Activated CD4-positive, alpha-beta T cell treated with anti-CD3 and anti-CD28 coated beads, Interleukin-2, amount 10 ng/mL, durations not matched to agents 7 days and 5 days (primary cell): Measurements from ENCODE around the gene MRAP2. TPM values are rescaled to one million over a fixed set of nuclear protein-coding genes. Genes with fewer than 3 reads are reported as not detected.
"Not testable (repeated sequence)": the region's sequence is repeated elsewhere in the genome, so short reads cannot be mapped to it uniquely, and the experiment has no call there.

ENCODE experiments used
- CTCF ChIA-PET: fragments of 350-600 bp; sonication (Branson Sonifier 250); formaldehyde crosslinking; loops from one replicate; lab custom pipeline; 2021; ENCODE audit warnings: antibody characterized with exemption; lab: Charles Lee
- POLR2A ChIA-PET: fragments of 350-600 bp; sonication (Branson Sonifier 250); formaldehyde crosslinking; loops from one replicate; lab custom pipeline; 2021; ENCODE audit warnings: antibody characterized with exemption; lab: Charles Lee
- DNase-seq: peaks from one replicate; pipeline ENCODE4 v3.0.0-alpha.2; 2020
- H3K27ac Mint-ChIP-seq: one replicate; pipeline ENCODE4 v1.8.0; 2021; ENCODE audit warnings: mild to moderate bottlenecking, moderate library complexity, mixed read lengths
- H3K27me3 Mint-ChIP-seq: one replicate; pipeline ENCODE4 v1.8.0; 2021; ENCODE audit warnings: mixed read lengths
- H3K36me3 Mint-ChIP-seq: one replicate; pipeline ENCODE4 v1.8.0; 2021; ENCODE audit warnings: low read depth, mixed read lengths
- H3K4me1 Mint-ChIP-seq: one replicate; pipeline ENCODE4 v1.8.0; 2021; ENCODE audit warnings: mixed read lengths
- H3K4me3 Mint-ChIP-seq: one replicate; pipeline ENCODE4 v1.8.0; 2021; ENCODE audit warnings: mild to moderate bottlenecking, moderate library complexity, mixed read lengths
- H3K9me3 Mint-ChIP-seq: one replicate; pipeline ENCODE4 v1.8.0; 2021; ENCODE audit warnings: mixed read lengths
- total RNA-seq, 2 experiments: library from RNA; stranded (reverse); gene quantifications; one replicate each; pipeline ENCODE4 v1.2.3, GENCODE V29; 2021

The MRAP2 gene
- total RNA-seq, 2 experiments from 2014 or later, result not detected

DNA sequence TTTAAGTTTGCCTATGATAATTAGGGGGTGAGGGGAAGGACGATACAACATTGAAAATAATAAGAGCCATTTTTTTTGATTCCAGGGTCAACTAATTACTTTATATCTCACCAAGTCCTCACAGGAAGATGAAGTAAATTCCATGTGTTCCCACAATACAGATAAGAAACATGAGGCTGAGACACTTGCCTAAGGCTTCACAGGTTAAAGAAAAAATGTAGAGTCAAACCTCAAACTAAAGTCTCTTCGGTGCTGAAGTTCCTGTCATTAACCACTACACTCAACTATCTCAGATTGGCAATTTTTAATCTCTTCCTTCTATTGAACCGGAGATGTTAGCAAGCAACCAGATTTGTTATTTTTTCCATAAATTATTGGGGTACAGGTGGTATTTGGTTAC lies 33.0 kb downstream of the MRAP2 start:
- ChIA-PET CTCF (no interaction called here), POLR2A (no interaction called here)
- Mint-ChIP-seq H3K27ac (no peak overlapping the region), H3K36me3 (no peaks in the 10 kb centered on the region), H3K4me3 (no peak overlapping the region), H3K9me3 (no peaks in the 10 kb centered on the region), H3K27me3 (no peaks in the 10 kb centered on the region), H3K4me1 (no peaks in the 10 kb centered on the region)
- DNase-seq, result no peak

DNA sequence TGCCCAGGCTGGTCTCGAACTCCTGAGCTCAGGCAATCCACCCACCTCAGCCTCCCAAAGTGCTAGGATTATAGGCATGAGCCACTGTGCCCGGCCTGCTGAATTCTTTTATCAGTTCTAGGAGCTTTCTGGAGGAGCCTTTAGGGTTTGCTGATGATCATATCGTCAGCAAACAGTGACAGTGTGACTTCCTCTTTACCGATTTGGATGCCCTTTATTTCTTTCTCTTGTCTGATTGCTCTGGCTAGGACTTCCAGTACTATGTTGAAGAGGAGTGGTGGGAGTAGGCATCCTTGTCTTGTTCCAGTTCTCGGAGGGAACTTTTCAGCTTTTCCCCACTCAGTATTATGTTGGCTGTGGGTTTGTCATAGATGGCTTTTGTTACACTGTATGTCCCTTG lies 35.3 kb downstream of the MRAP2 start:
- POLR2A ChIA-PET, H3K27ac Mint-ChIP-seq, H3K27me3 Mint-ChIP-seq, H3K4me3 Mint-ChIP-seq, H3K36me3 Mint-ChIP-seq, H3K4me1 Mint-ChIP-seq, H3K9me3 Mint-ChIP-seq, DNase-seq: not testable (repeated sequence)
- CTCF ChIA-PET, result interaction anchor here (1.2 kb wide), 1 partner anchor 17 kb away, joined by 3 read pairs; no protein-coding TSS in a partner anchor

GRCh38 chr6:84072442-84072997 lies 38.9 kb downstream of the MRAP2 start:
- Mint-ChIP-seq H3K27me3 (no peaks in the 10 kb centered on the region), H3K36me3 (no peaks in the 10 kb centered on the region), H3K4me1 (no peaks in the 10 kb centered on the region), H3K4me3 (no peak overlapping the region), H3K9me3 (peaks cover 4% of the 10 kb centered on the region), H3K27ac (no peak overlapping the region)
- POLR2A ChIA-PET, result no interaction called here
- CTCF ChIA-PET, result no interaction called here
- no peak for DNase-seq

DNA sequence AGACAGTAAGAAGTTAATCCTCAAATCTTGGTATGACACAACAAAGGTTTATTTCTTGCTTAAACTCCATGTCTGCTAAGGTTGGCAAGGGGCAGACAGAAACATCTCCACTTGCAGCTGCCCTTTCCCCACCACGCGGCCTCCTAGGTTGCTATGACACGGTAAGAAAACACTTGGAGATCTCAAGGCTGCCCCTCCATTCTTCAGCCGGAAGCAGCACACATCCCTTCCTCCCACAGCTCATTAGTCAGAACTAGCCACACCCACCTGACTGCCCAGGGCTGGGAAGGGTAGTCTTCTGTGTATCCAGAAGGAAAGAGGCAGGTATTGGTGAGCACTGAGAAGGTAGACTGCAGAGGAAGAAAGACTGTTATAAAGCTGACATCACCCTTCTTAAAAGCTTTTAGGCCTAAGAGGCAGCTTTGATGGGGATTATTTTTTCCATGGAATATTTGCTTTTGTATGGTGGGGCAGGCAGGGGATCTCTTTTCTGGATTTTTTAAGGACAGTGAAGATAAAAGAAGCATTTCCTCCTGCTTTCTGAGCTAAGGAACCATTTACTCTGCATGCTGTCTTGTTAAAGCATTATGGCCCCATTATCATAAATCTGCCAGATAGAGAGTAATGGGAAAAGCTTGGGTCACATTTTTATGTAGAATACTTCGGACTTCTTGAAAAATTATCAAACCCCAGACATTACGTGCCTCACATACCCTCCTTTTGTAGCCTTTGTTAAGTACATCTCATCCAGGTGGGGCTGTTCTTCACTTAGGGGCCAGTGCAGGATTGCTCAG lies 41.6 kb downstream of the MRAP2 start:
- no peaks in the 10 kb centered on the region for H3K27me3 Mint-ChIP-seq
- ChIA-PET POLR2A (no interaction called here), CTCF (interaction anchor here (0.6 kb wide), 1 partner anchor 29 kb away, joined by 3 read pairs; no protein-coding TSS in a partner anchor)
- H3K27ac Mint-ChIP-seq, result no peak overlapping the region
- no peak overlapping the region for H3K4me3 Mint-ChIP-seq
- H3K36me3 Mint-ChIP-seq, result no peaks in the 10 kb centered on the region
- peaks cover 4% of the 10 kb centered on the region for H3K9me3 Mint-ChIP-seq
- H3K4me1 Mint-ChIP-seq, result no peaks in the 10 kb centered on the region
- no peak for DNase-seq

GRCh38 chr6:84077645-84078044 lies 44.1 kb downstream of the MRAP2 start:
- no peak overlapping the region for H3K27ac Mint-ChIP-seq
- POLR2A ChIA-PET, result no interaction called here

DNA sequence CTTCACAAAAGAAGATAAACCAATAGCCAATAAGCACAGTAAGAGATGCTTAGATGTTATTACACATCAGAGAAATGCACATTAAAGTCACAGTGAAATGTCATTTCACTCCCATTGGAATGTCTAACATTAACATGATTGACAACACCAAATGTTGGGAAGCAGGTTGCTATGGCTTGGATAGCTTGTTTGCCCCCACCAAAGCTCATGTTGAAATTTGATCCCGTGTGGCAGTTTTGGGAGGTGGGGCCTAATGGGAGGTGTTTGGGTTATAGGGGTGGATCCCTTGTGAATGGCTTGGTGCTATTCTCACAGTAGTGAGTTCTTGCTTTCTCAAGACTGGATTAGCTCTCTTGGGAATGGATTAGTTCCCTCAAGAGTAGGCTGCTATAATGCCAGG lies 44.8 kb downstream of the MRAP2 start:
- Mint-ChIP-seq H3K36me3 (no peaks in the 10 kb centered on the region), H3K4me3 (no peak overlapping the region), H3K27me3 (peaks cover 3% of the 10 kb centered on the region), H3K9me3 (no peaks in the 10 kb centered on the region), H3K4me1 (no peaks in the 10 kb centered on the region), H3K27ac (no peak overlapping the region)
- DNase-seq, result no peak
- ChIA-PET CTCF (no interaction called here), POLR2A (no interaction called here)

More at GRCh38 chr6:84077645-84078044, 44.1 kb downstream of the MRAP2 start:
- no peak overlapping the region for H3K4me3 Mint-ChIP-seq
- no peaks in the 10 kb centered on the region for H3K4me1 Mint-ChIP-seq
- DNase-seq, result no peak
- H3K36me3 Mint-ChIP-seq, result no peaks in the 10 kb centered on the region
- H3K27me3 Mint-ChIP-seq, result no peaks in the 10 kb centered on the region
- CTCF ChIA-PET, result no interaction called here
- H3K9me3 Mint-ChIP-seq, result peaks cover 4% of the 10 kb centered on the region

DNA sequence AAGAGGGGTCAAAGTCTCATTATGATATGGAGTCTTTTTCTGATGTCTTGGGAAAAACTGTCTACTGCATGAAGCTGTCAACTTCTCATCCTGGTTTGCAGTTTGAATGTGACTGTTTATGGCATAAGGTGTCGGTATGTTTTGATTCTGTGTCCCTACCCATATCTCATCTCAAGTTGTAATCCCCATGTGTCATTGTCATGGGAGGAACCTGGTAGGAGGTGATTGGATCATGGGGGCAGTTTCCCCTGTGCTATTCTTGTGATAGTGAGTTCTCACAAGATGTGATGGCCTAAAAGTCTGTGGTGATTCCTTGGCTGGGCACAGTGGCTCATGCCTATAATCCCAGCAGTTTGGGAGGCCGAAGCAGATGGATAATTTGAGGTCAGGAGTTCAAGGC lies 47.6 kb downstream of the MRAP2 start:
- CTCF ChIA-PET, result no interaction called here

DNA sequence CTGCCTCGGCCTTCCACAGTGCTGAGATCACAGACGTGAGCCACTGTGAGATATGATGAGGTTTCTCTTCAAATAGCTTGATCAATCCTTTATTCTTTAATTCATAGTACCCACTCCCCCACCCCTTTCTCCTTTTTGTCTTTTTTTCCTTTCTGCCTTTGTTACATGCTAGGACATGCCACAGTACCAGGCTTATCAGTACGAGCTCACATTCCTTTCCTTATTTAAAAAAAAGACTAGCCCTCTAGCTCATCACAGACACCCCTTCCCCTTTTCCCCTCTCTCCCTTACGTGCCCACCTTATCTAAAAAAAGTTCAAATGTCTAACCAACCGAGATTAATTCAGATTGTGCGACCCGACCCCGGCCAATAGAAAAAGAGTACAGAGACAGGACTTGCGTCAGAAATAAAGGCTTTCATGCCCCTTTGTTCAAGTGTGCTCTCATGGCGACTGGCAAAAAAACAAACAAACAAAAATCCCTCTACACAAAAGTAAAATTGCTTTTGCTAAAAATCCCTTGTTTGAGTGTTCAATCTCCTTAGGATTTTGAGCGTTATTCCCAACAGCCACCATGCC lies 49.2 kb downstream of the MRAP2 start:
- POLR2A ChIA-PET, result no interaction called here
- CTCF ChIA-PET, result no interaction called here
- H3K9me3 Mint-ChIP-seq, result no peaks in the 10 kb centered on the region
- DNase-seq, result no peak
- H3K36me3 Mint-ChIP-seq, result no peaks in the 10 kb centered on the region
- no peak overlapping the region for H3K4me3 Mint-ChIP-seq
- peaks cover 6% of the 10 kb centered on the region for H3K27me3 Mint-ChIP-seq
- no peaks in the 10 kb centered on the region for H3K4me1 Mint-ChIP-seq
- no peak overlapping the region for H3K27ac Mint-ChIP-seq

More for the DNA sequence above, 47.6 kb downstream of the MRAP2 start:
- Mint-ChIP-seq H3K36me3 (no peaks in the 10 kb centered on the region), H3K27me3 (peaks cover 6% of the 10 kb centered on the region), H3K9me3 (no peaks in the 10 kb centered on the region), H3K27ac (no peak overlapping the region), H3K4me3 (no peak overlapping the region), H3K4me1 (no peaks in the 10 kb centered on the region)
- POLR2A ChIA-PET, result no interaction called here
- DNase-seq, result no peak

- CTCF ChIA-PET, H3K9me3 Mint-ChIP-seq, H3K4me1 Mint-ChIP-seq, DNase-seq, H3K36me3 Mint-ChIP-seq, H3K4me3 Mint-ChIP-seq, POLR2A ChIA-PET, H3K27ac Mint-ChIP-seq: not testable (repeated sequence)
- H3K27me3 Mint-ChIP-seq, result peaks cover 10% of the 10 kb centered on the region
Observed at GRCh38 chr6:84084705-84085104, 51.1 kb downstream of the MRAP2 start.

GRCh38 chr6:84086056-84086455 lies 52.5 kb downstream of the MRAP2 start:
- no peak for DNase-seq
- H3K4me3 Mint-ChIP-seq, result no peak overlapping the region
- no peak overlapping the region for H3K27ac Mint-ChIP-seq
- POLR2A ChIA-PET, result no interaction called here
- CTCF ChIA-PET, result interaction anchor here (0.8 kb wide), 1 partner anchor 17 kb away, joined by 3 read pairs; no protein-coding TSS in a partner anchor
- H3K9me3 Mint-ChIP-seq, result no peaks in the 10 kb centered on the region
- peaks cover 10% of the 10 kb centered on the region for H3K27me3 Mint-ChIP-seq
- no peaks in the 10 kb centered on the region for H3K4me1 Mint-ChIP-seq
- H3K36me3 Mint-ChIP-seq, result no peaks in the 10 kb centered on the region

DNA sequence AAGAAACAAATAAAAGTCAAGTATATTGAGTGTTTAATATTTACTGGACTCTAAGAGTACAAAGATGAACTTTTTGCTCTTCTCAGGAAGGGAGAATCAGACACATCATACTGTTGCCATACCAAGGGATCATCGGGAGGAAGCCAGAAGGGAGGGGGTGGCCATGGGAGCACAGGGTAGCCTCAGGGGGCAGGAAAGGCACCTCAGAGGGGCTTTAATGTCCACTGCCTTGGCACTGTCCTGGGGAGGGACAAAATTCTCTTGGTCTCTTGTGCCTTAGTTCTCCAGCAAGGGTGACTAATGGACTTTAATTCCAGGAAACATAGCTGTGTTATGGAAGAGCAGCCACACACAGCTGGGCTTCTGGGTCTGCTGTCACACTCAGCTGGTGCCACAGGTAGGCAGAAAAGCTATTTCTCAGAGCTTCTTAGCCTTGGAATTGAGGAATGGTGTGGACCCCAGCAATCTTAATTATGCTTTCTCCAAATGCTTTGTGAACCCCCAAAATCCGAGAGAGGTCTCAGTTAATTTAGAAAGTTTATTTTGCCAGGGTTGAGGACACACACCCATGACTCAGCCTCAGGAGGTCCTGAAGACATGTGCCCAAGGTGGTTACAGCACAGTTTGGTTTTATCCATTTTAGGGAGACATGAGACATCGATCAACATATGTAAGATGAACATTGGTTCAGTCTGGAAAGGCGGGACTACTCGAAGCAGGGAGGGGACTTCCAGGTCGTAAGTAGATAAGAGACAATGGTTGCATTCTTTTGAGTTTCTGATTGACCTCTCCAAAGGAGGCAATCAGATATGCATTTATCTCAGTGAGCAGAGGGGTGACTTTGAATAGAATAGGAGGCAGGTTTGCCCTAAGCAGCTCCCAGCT lies 53.2 kb downstream of the MRAP2 start:
- no peak overlapping the region for H3K4me3 Mint-ChIP-seq
- POLR2A ChIA-PET, result no interaction called here
- no peak overlapping the region for H3K27ac Mint-ChIP-seq
- H3K9me3 Mint-ChIP-seq, result no peaks in the 10 kb centered on the region
- CTCF ChIA-PET, result interaction anchor here (0.8 kb wide), 1 partner anchor 17 kb away, joined by 3 read pairs; no protein-coding TSS in a partner anchor
- H3K27me3 Mint-ChIP-seq, result peaks cover 10% of the 10 kb centered on the region
- no peak for DNase-seq
- no peaks in the 10 kb centered on the region for H3K36me3 Mint-ChIP-seq
- no peaks in the 10 kb centered on the region for H3K4me1 Mint-ChIP-seq

DNA sequence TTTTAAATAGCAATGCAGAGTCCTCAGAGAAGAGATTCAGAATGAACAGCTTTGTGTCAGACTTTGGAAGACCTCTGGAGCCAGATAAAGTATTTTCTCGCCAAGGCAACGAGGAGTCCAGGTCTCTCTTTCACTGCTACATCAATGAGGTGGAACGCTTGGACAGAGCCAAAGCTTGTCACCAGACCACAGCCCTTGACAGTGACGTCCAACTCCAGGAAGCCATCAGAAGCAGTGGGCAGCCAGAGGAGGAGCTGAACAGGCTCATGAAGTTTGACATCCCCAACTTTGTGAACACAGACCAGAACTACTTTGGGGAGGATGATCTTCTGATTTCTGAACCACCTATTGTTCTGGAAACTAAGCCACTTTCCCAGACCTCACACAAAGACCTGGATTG lies 55.5 kb downstream of the MRAP2 start:
- DNase-seq, result no peak
- H3K27me3 Mint-ChIP-seq, result peaks cover 7% of the 10 kb centered on the region
- no peaks in the 10 kb centered on the region for H3K36me3 Mint-ChIP-seq
- H3K9me3 Mint-ChIP-seq, result no peaks in the 10 kb centered on the region
- no peak overlapping the region for H3K4me3 Mint-ChIP-seq
- POLR2A ChIA-PET, result no interaction called here
- no peaks in the 10 kb centered on the region for H3K4me1 Mint-ChIP-seq
- CTCF ChIA-PET, result no interaction called here
- no peak overlapping the region for H3K27ac Mint-ChIP-seq
